Amniotic stem cell (primary cell): ENCODE data around the gene GBF1.

Experiments
- DNase-seq: peaks from one replicate; lab custom pipeline; 2025; lab: John Stamatoyannopoulos, UW

The GBF1 gene

GRCh38 chr10:102425444-102425843 is 180.1 kb downstream of the GBF1 start:
- no peak for DNase-seq

- no peak for DNase-seq
Measured at GRCh38 chr10:102426803-102427287, 181.5 kb downstream of the GBF1 start.

GRCh38 chr10:102429468-102429867 is 184.1 kb downstream of the GBF1 start:
- DNase-seq: no peak

- DNase-seq: no peak
Measured at GRCh38 chr10:102431452-102432124, 186.3 kb downstream of the GBF1 start.
